GM23338 (cell line): ENCODE measurements around the gene PIWIL4. TPM values are rescaled to one million over a fixed set of nuclear protein-coding genes. Genes with fewer than 3 reads are reported as not detected.

Experiments
- ATAC-seq: fragments of 200-7000 bp; cut with Tn5 transposase; 3 replicates; pipeline ENCODE4 v1.9.1; 2020
- DNase-seq: peaks from one replicate; pipeline ENCODE4 v3.0.0-alpha.2; 2015; ENCODE audit warnings: low spot score
- H2AFZ ChIP-seq: fragments of 200-600 bp; sonication (generic); 2 replicates; pipeline ENCODE4 v1.8.0; 2016; ENCODE audit warnings: antibody characterized with exemption, mild to moderate bottlenecking, moderate library complexity
- H3F3A ChIP-seq: fragments of 200-600 bp; sonication (generic); replicated peaks from 2 replicates; pipeline ENCODE4 v1.8.0; 2017; ENCODE audit warnings: antibody characterized with exemption, mixed run types, low read depth
- H3K27ac ChIP-seq: fragments of 200-600 bp; sonication (generic); 2 replicates; pipeline ENCODE4 v1.6.1; 2016; ENCODE audit warnings: low read depth
- H3K27me3 ChIP-seq: fragments of 200-600 bp; sonication (generic); 2 replicates; pipeline ENCODE4 v1.8.0; 2016; ENCODE audit warnings: mild to moderate bottlenecking, mixed run types, moderate library complexity; ENCODE audit not compliant: insufficient read depth
- H3K36me3 ChIP-seq: fragments of 200-600 bp; sonication (generic); 2 replicates; pipeline ENCODE4 v1.8.0; 2016; ENCODE audit warnings: mild to moderate bottlenecking; ENCODE audit not compliant: insufficient read depth
- H3K4me1 ChIP-seq: fragments of 200-600 bp; sonication (generic); 2 replicates; pipeline ENCODE4 v1.8.0; 2016; ENCODE audit warnings: mild to moderate bottlenecking, moderate library complexity; ENCODE audit not compliant: insufficient read depth
- H3K4me2 ChIP-seq: fragments of 200-600 bp; sonication (generic); 2 replicates; pipeline ENCODE4 v1.7.1; 2017; ENCODE audit warnings: mixed run types
- H3K4me3 ChIP-seq: fragments of 200-600 bp; sonication (generic); 2 replicates; pipeline ENCODE4 v1.6.1; 2016; ENCODE audit warnings: mixed run types
- H3K79me2 ChIP-seq: fragments of 200-600 bp; sonication (generic); replicated peaks from 2 replicates; pipeline ENCODE4 v1.8.0; 2017; ENCODE audit warnings: mild to moderate bottlenecking; ENCODE audit not compliant: insufficient read depth
- H3K9me2 ChIP-seq: fragments of 200-600 bp; sonication (generic); 2 replicates; pipeline ENCODE4 v1.8.0; 2017; ENCODE audit not compliant: insufficient read depth
- H4K20me1 ChIP-seq: fragments of 200-600 bp; sonication (generic); replicated peaks from 2 replicates; pipeline ENCODE4 v1.8.0; 2017; ENCODE audit warnings: mild to moderate bottlenecking; ENCODE audit not compliant: insufficient read depth
- H3K27ac Mint-ChIP-seq: 2 replicates; pipeline ENCODE4 v1.8.0; 2020; ENCODE audit warnings: inconsistent platforms, mild to moderate bottlenecking, moderate library complexity, mixed read lengths
- H3K27me3 Mint-ChIP-seq: 3 replicates; pipeline ENCODE4 v1.8.0; 2022; ENCODE audit warnings: low read depth, mild to moderate bottlenecking, moderate library complexity, mixed read lengths, inconsistent platforms; ENCODE audit not compliant: insufficient read depth, poor library complexity
- H3K36me3 Mint-ChIP-seq: 3 replicates; pipeline ENCODE4 v1.8.0; 2021; ENCODE audit warnings: low read depth, mild to moderate bottlenecking, inconsistent platforms, moderate library complexity, mixed read lengths
- H3K4me1 Mint-ChIP-seq: 3 replicates; pipeline ENCODE4 v1.8.0; 2020; ENCODE audit warnings: mild to moderate bottlenecking, inconsistent platforms, mixed read lengths
- H3K4me3 Mint-ChIP-seq: 3 replicates; pipeline ENCODE4 v1.8.0; 2021; ENCODE audit warnings: moderate library complexity, mild to moderate bottlenecking, inconsistent platforms, mixed read lengths
- H3K9me3 Mint-ChIP-seq: 3 replicates; pipeline ENCODE4 v1.8.0; 2020; ENCODE audit warnings: moderate library complexity, mild to moderate bottlenecking, inconsistent platforms, mixed read lengths
- CREB1 ChIP-seq: fragments of 250-450 bp; sonication (Bioruptor Pico); IDR thresholded peaks from 2 replicates; pipeline ENCODE4 v1.5.0; 2020; ENCODE audit warnings: low read depth, mild to moderate bottlenecking, moderate library complexity
- CTCF ChIP-seq, 2 experiments: fragments of 200-600 bp in 1 of 2; sonication (generic) in 1 of 2; conservative IDR thresholded peaks; 2 replicates each; pipeline versions ENCODE4 v1.5.1 to v1.6.1; 2016 to 2017; ENCODE audit warnings: antibody characterized with exemption in 2 of 2, low read depth in 2 of 2, mild to moderate bottlenecking in 2 of 2, moderate library complexity in 1 of 2
- ETS1 ChIP-seq: IDR thresholded peaks from 2 replicates; pipeline ENCODE4 v1.6.1; 2016; ENCODE audit warnings: antibody characterized with exemption
- EZH2phosphoT487 ChIP-seq: fragments of 200-600 bp; sonication (generic); IDR thresholded peaks from one replicate; pipeline ENCODE4 v1.8.1; 2018; ENCODE audit warnings: antibody characterized with exemption; ENCODE audit not compliant: unreplicated experiment
- JUNB ChIP-seq: IDR thresholded peaks from one replicate; pipeline ENCODE4 v1.6.1; 2016; ENCODE audit warnings: antibody characterized with exemption; ENCODE audit not compliant: unreplicated experiment
- NANOG ChIP-seq: IDR thresholded peaks from 2 replicates; pipeline ENCODE4 v1.6.1; 2016; ENCODE audit warnings: antibody characterized with exemption, borderline replicate concordance
- POLR2AphosphoS5 ChIP-seq: IDR thresholded peaks from 2 replicates; pipeline ENCODE4 v1.6.1; 2016; ENCODE audit warnings: antibody characterized with exemption, low read depth
- REST ChIP-seq: IDR thresholded peaks from one replicate; pipeline ENCODE4 v1.6.1; 2018; ENCODE audit warnings: antibody characterized with exemption; ENCODE audit not compliant: unreplicated experiment
- STAT1 ChIP-seq: IDR thresholded peaks from one replicate; pipeline ENCODE4 v1.6.1; 2016; ENCODE audit warnings: antibody characterized with exemption; ENCODE audit not compliant: unreplicated experiment
- ZNF114 ChIP-seq: fragments of 250-450 bp; sonication (Bioruptor Pico); IDR thresholded peaks from 2 replicates; pipeline ENCODE4 v1.5.0; 2020; ENCODE audit warnings: mild to moderate bottlenecking, moderate library complexity
- ZNF331 ChIP-seq: fragments of 250-450 bp; sonication (Bioruptor Pico); IDR thresholded peaks from 2 replicates; pipeline ENCODE4 v1.5.0; 2020; ENCODE audit warnings: low read depth, mild to moderate bottlenecking, moderate library complexity
- ZNF462 ChIP-seq: fragments of 250-450 bp; sonication (Bioruptor Pico); IDR thresholded peaks from 2 replicates; pipeline ENCODE4 v1.5.0; 2020; ENCODE audit warnings: mild to moderate bottlenecking, moderate library complexity
- polyA plus RNA-seq: library from polyadenylated mRNA; unstranded; fragments of >200 nt; fragmentation: Nextera tagmentation; extraction: Ambion mirVana; gene quantifications from 2 replicates; pipeline ENCODE4 v1.2.1, GENCODE V29; 2016
- total RNA-seq: library from RNA; depleted of rRNA; stranded (reverse); fragments of >200 nt; shearing (Covaris generic); gene quantifications from 2 replicates; pipeline ENCODE4 v1.2.3, GENCODE V29; 2014

Gene PIWIL4
- total and polyA plus RNA-seq, 2 experiments from 2014 or later: 0.23 to 0.66 TPM

- TF ChIP-seq ZNF462 (CRISPR knock-in tag) (no peak), ZNF331 (CRISPR knock-in tag) (no peak), CREB1 (no peak)
These were observed 8.2 kb upstream of the PIWIL4 start (continued) for GRCh38 chr11:94558932-94559331.

- no peaks in the 10 kb centered on the region for H3K36me3 Mint-ChIP-seq
- no peaks in the 10 kb centered on the region for H3F3A ChIP-seq
- no peaks in the 10 kb centered on the region for H3K36me3 ChIP-seq
- no peaks in the 10 kb centered on the region for H3K9me2 ChIP-seq
- H2AFZ ChIP-seq: no peak overlapping the region
- H3K27ac ChIP-seq: no peak overlapping the region
- H3K4me3 ChIP-seq: no peak overlapping the region
- ATAC-seq: no peak
- no peaks in the 10 kb centered on the region for H3K4me1 ChIP-seq
- peaks cover 13% of the 10 kb centered on the region; the same call in 2 of the 3 replicates for H3K4me1 Mint-ChIP-seq
- H3K79me2 ChIP-seq: no peaks in the 10 kb centered on the region
- DNase-seq: no peak
- no peak overlapping the region for H3K27ac Mint-ChIP-seq
- H3K27me3 ChIP-seq: no peaks in the 10 kb centered on the region
- H3K4me2 ChIP-seq: no peak overlapping the region
- H3K4me3 Mint-ChIP-seq: no peak overlapping the region
- no peaks in the 10 kb centered on the region for H4K20me1 ChIP-seq
- no peaks in the 10 kb centered on the region for H3K9me3 Mint-ChIP-seq
- H3K27me3 Mint-ChIP-seq: peaks cover 2% of the 10 kb centered on the region
- TF ChIP-seq ZNF331 (CRISPR knock-in tag) (no peak), JUNB (no peak), CREB1 (no peak), NANOG (no peak), STAT1 (no peak), ETS1 (no peak), REST (no peak), CTCF (conservative IDR thresholded peaks at IDR 0.05; ENCODE audit: low read depth in 2 of 2) (no peak), ZNF114 (CRISPR knock-in tag) (no peak), POLR2AphosphoS5 (no peak), EZH2phosphoT487 (no peak)
These were observed 7.8 kb upstream of the PIWIL4 start for GRCh38 chr11:94559361-94559760.
